ENCODE results near the gene SRCIN1. TPM values are rescaled to one million over a fixed set of nuclear protein-coding genes. Genes with fewer than 3 reads are reported as not detected.

The SRCIN1 gene
- total RNA-seq, 1 donor from 2014 or later: 0.05 TPM

GRCh38 chr17:38588788-38589174 is 17.0 kb downstream of the SRCIN1 start:
- Mint-ChIP-seq H3K27ac (ENCODE audit: unreplicated experiment) (no peak overlapping the region), H3K27me3 (ENCODE audit: unreplicated experiment) (peaks cover 53% of the 10 kb centered on the region)
- no peak for TF ChIP-seq CTCF (IDR thresholded peaks at IDR 0.05)

GRCh38 chr17:38587947-38588787 is 17.6 kb downstream of the SRCIN1 start:
- DNase-seq (ENCODE audit: extremely low spot score, unreplicated experiment): no peak
- H3K9me3 Mint-ChIP-seq (ENCODE audit: unreplicated experiment): no peaks in the 10 kb centered on the region
- peaks cover 50% of the 10 kb centered on the region for H3K27me3 Mint-ChIP-seq (ENCODE audit: unreplicated experiment)
- peaks cover 18% of the 10 kb centered on the region for H3K4me1 Mint-ChIP-seq (ENCODE audit: unreplicated experiment)
- TF ChIP-seq CTCF (IDR thresholded peaks at IDR 0.05): no peak
- no peak overlapping the region for H3K27ac Mint-ChIP-seq (ENCODE audit: unreplicated experiment)
- no peak overlapping the region for H3K4me3 Mint-ChIP-seq (ENCODE audit: unreplicated experiment)
- H3K36me3 Mint-ChIP-seq (ENCODE audit: unreplicated experiment): no peaks in the 10 kb centered on the region

More at GRCh38 chr17:38588788-38589174, 17.0 kb downstream of the SRCIN1 start:
- Mint-ChIP-seq H3K4me3 (ENCODE audit: unreplicated experiment) (no peak overlapping the region), H3K9me3 (ENCODE audit: unreplicated experiment) (no peaks in the 10 kb centered on the region), H3K4me1 (ENCODE audit: unreplicated experiment) (peaks cover 18% of the 10 kb centered on the region), H3K36me3 (ENCODE audit: unreplicated experiment) (no peaks in the 10 kb centered on the region)
- DNase-seq (ENCODE audit: extremely low spot score, unreplicated experiment): no peak

GRCh38 chr17:38587203-38587602 is 18.5 kb downstream of the SRCIN1 start:
- Mint-ChIP-seq H3K4me3 (ENCODE audit: unreplicated experiment) (no peak overlapping the region), H3K27me3 (ENCODE audit: unreplicated experiment) (peaks cover 51% of the 10 kb centered on the region), H3K9me3 (ENCODE audit: unreplicated experiment) (no peaks in the 10 kb centered on the region), H3K4me1 (ENCODE audit: unreplicated experiment) (peaks cover 18% of the 10 kb centered on the region), H3K36me3 (ENCODE audit: unreplicated experiment) (no peaks in the 10 kb centered on the region), H3K27ac (ENCODE audit: unreplicated experiment) (no peak overlapping the region)
- TF ChIP-seq CTCF (IDR thresholded peaks at IDR 0.05): no peak
- no peak for DNase-seq (ENCODE audit: extremely low spot score, unreplicated experiment)

- H3K9me3 Mint-ChIP-seq (ENCODE audit: unreplicated experiment): no peaks in the 10 kb centered on the region
- no peaks in the 10 kb centered on the region for H3K36me3 Mint-ChIP-seq (ENCODE audit: unreplicated experiment)
- TF ChIP-seq CTCF (IDR thresholded peaks at IDR 0.05): no peak
- H3K27me3 Mint-ChIP-seq (ENCODE audit: unreplicated experiment): peaks cover 53% of the 10 kb centered on the region
- DNase-seq (ENCODE audit: extremely low spot score, unreplicated experiment): no peak
- no peak overlapping the region for H3K27ac Mint-ChIP-seq (ENCODE audit: unreplicated experiment)
- no peak overlapping the region for H3K4me3 Mint-ChIP-seq (ENCODE audit: unreplicated experiment)
- H3K4me1 Mint-ChIP-seq (ENCODE audit: unreplicated experiment): peaks cover 15% of the 10 kb centered on the region
Measured at GRCh38 chr17:38586788-38587187, 19.0 kb downstream of the SRCIN1 start.

GRCh38 chr17:38585918-38586529 is 19.7 kb downstream of the SRCIN1 start:
- peaks cover 10% of the 10 kb centered on the region for H3K4me1 Mint-ChIP-seq (ENCODE audit: unreplicated experiment)
- peaks cover 54% of the 10 kb centered on the region for H3K27me3 Mint-ChIP-seq (ENCODE audit: unreplicated experiment)
- no peak for DNase-seq (ENCODE audit: extremely low spot score, unreplicated experiment)
- H3K27ac Mint-ChIP-seq (ENCODE audit: unreplicated experiment): no peak overlapping the region
- TF ChIP-seq CTCF (IDR thresholded peaks at IDR 0.05): no peak
- H3K4me3 Mint-ChIP-seq (ENCODE audit: unreplicated experiment): no peak overlapping the region
- H3K36me3 Mint-ChIP-seq (ENCODE audit: unreplicated experiment): no peaks in the 10 kb centered on the region
- no peaks in the 10 kb centered on the region for H3K9me3 Mint-ChIP-seq (ENCODE audit: unreplicated experiment)

All from osteocyte (in vitro differentiated cells).